ENCODE data around the gene NCKAP5. TPM values are rescaled to one million over a fixed set of nuclear protein-coding genes. Genes with fewer than 3 reads are reported as not detected.

Gene NCKAP5
- total and polyA plus RNA-seq, 11 donors: 0.51 to 10.5 (median 5.2) TPM

GRCh38 chr2:133365117-133365516 lies 203.1 kb downstream of the NCKAP5 start:
- H3K9me3 ChIP-seq: no peaks in the 10 kb centered on the region
- H3K4me1 ChIP-seq: peaks cover 0 to 11% (median 0%) of the 10 kb centered on the region in 12 donors
- no peaks in the 10 kb centered on the region for H3K27me3 ChIP-seq
- no peaks in the 10 kb centered on the region for H3K36me3 ChIP-seq
- 68 to 79% (median 72%) methylated on average over 1 of the region's 1 CpG for WGBS, 4 donors
- no peak for DNase-seq
- no peak overlapping the region for H3K4me3 ChIP-seq
- TF ChIP-seq CTCF (IDR thresholded peaks at IDR 0.05) (no peak), POLR2A (IDR thresholded peaks at IDR 0.05) (no peak)
- H3K27ac ChIP-seq: no peak overlapping the region
- no peak for ATAC-seq
- intact Hi-C loops (cut with DNase I): no loop called here

GRCh38 chr2:133364636-133365035 lies 203.6 kb downstream of the NCKAP5 start:
- DNase-seq: no peak
- H3K9me3 ChIP-seq: no peaks in the 10 kb centered on the region
- no peak overlapping the region for H3K27ac ChIP-seq
- H3K36me3 ChIP-seq: no peaks in the 10 kb centered on the region
- ATAC-seq: no peak
- no peak for TF ChIP-seq CTCF (IDR thresholded peaks at IDR 0.05)
- no peak for TF ChIP-seq POLR2A (IDR thresholded peaks at IDR 0.05)
- no peak overlapping the region for H3K4me3 ChIP-seq
- H3K4me1 ChIP-seq: peaks cover 0 to 15% (median 0%) of the 10 kb centered on the region in 12 donors
- intact Hi-C loops (cut with DNase I): no loop called here
- WGBS, 4 donors: 83 to 89% (median 84%) methylated on average over 3 of the region's 3 CpGs
- no peaks in the 10 kb centered on the region for H3K27me3 ChIP-seq

- WGBS, 4 donors: 86 to 93% (median 88%) methylated on average over 1 of the region's 1 CpG
- Histone ChIP-seq H3K4me3 (no peak overlapping the region), H3K36me3 (no peaks in the 10 kb centered on the region), H3K9me3 (no peaks in the 10 kb centered on the region), H3K27ac (no peak overlapping the region), H3K4me1 (peaks cover 0 to 15% (median 0%) of the 10 kb centered on the region in 12 donors), H3K27me3 (no peaks in the 10 kb centered on the region)
- intact Hi-C loops (cut with DNase I): no loop called here
- TF ChIP-seq POLR2A (IDR thresholded peaks at IDR 0.05): no peak
- TF ChIP-seq CTCF (IDR thresholded peaks at IDR 0.05): no peak
- ATAC-seq (no peak), DNase-seq (no peak)
These were observed 204.4 kb downstream of the NCKAP5 start for GRCh38 chr2:133363884-133364283.

- Histone ChIP-seq H3K4me1 (peaks cover 0 to 15% (median 0%) of the 10 kb centered on the region in 12 donors), H3K27me3 (no peaks in the 10 kb centered on the region), H3K27ac (no peak overlapping the region), H3K9me3 (no peaks in the 10 kb centered on the region), H3K36me3 (no peaks in the 10 kb centered on the region), H3K4me3 (no peak overlapping the region)
- TF ChIP-seq CTCF (IDR thresholded peaks at IDR 0.05) (no peak), POLR2A (IDR thresholded peaks at IDR 0.05) (no peak)
- intact Hi-C loops (cut with DNase I): no loop called here
- ATAC-seq (no peak), DNase-seq (no peak)
- WGBS, 4 donors: 42 to 55% (median 49%) methylated on average over 4 of the region's 4 CpGs
These were observed 206.2 kb downstream of the NCKAP5 start for GRCh38 chr2:133362061-133362476.
